Measurements from ENCODE around the gene OR6K3. TPM values are rescaled to one million over a fixed set of nuclear protein-coding genes. Genes with fewer than 3 reads are reported as not detected.

The OR6K3 gene
- total and polyA plus RNA-seq, 2 donors (not counting 1 experiment from before 2014, with no cell fraction given) = not detected

DNA sequence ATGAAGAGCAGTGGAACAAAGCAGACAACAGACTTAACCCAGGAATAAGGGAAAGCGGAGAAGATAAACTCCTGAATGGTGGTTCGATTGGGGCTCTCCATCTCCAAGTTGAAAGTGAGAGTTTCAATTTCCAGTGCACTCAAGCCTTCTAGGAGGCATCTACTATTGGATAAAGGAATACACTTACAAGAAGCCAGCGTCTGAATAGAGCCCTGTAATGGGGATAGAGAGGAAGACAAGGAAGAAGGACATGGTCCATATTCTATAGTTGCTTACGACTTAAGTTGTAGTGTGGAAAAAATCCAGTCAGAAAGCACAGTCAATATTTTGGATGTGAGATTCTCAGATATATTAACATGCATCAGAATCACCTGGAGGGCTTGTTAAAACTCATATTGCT is 20.0 kb downstream of the OR6K3 start, which contains the start of gene OR6K2:
Gene OR6K2 (minus strand): TSS at position 101 of the 400 bp plus-strand sequence. CDS start 0 bp downstream, at position 101.
- Histone ChIP-seq H3K9me3 (ENCODE audit: control insufficient read depth, insufficient read depth, low read depth, low read length) (no peaks in the 10 kb centered on the region), H3K79me2 (ENCODE audit: control insufficient read depth, insufficient read depth, low read length) (no peaks in the 10 kb centered on the region), H4K20me1 (ENCODE audit: control insufficient read depth, extremely low read depth, insufficient read depth, low read length) (no peaks in the 10 kb centered on the region), H3K4me2 (ENCODE audit: extremely low read depth, insufficient read depth, low read length) (no peak within 1 kb of the TSS), H3K27ac (ENCODE audit: insufficient read depth, low read length) (no peak within 1 kb of the TSS), H2AFZ (ENCODE audit: low read length) (no peak within 1 kb of the TSS), H3K36me3 (ENCODE audit: control insufficient read depth, insufficient read depth, low read length) (no peaks in the 10 kb centered on the region), H3K4me3 (replicated peaks in 1 of 4; ENCODE audit: control extremely low read depth in 1 of 4, insufficient read depth in 1 of 4, low read depth in 3 of 4, low read length in 4 of 4) (no peak within 1 kb of the TSS), H3K27me3 (ENCODE audit: control insufficient read depth, insufficient read depth, low read length) (no peaks in the 10 kb centered on the region), H3K4me1 (ENCODE audit: control insufficient read depth, extremely low read depth, insufficient read depth, low read length) (no peaks in the 10 kb centered on the region), H3K9ac (ENCODE audit: insufficient read depth, low read length) (no peak within 1 kb of the TSS)
- DNase-seq (ENCODE audit: low read depth in 2 of 2) = no peak
- TF ChIP-seq, protein P1, sequence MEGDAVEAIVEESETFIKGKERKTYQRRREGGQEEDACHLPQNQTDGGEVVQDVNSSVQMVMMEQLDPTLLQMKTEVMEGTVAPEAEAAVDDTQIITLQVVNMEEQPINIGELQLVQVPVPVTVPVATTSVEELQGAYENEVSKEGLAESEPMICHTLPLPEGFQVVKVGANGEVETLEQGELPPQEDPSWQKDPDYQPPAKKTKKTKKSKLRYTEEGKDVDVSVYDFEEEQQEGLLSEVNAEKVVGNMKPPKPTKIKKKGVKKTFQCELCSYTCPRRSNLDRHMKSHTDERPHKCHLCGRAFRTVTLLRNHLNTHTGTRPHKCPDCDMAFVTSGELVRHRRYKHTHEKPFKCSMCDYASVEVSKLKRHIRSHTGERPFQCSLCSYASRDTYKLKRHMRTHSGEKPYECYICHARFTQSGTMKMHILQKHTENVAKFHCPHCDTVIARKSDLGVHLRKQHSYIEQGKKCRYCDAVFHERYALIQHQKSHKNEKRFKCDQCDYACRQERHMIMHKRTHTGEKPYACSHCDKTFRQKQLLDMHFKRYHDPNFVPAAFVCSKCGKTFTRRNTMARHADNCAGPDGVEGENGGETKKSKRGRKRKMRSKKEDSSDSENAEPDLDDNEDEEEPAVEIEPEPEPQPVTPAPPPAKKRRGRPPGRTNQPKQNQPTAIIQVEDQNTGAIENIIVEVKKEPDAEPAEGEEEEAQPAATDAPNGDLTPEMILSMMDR (conservative IDR thresholded peaks at IDR 0.05 in 1 of 2, IDR thresholded peaks at IDR 0.05 in 1 of 2; ENCODE audit: low read depth in 1 of 2, low read length in 2 of 2) = no peak
- TF ChIP-seq EZH2 (IDR thresholded peaks at IDR 0.05; ENCODE audit: low read length, missing control alignments) = no peak

DNA sequence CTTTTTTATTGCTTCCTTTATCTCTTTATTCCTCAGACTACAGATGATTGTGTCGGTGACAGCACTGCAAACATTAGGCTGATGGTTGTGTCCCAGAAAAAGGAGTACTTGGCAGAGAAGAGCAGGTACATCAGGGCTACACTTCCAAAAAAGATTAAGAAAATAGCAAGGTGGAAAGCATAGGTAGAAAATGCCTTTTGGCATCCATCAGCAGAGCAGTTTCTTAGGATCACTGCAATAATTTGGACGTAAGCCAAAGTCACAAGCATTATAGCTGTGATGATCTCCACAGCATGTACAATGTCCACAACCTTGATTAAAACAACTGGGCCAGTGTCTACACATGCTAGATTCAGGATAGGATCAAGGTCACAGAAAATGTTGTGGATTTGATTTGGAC is 25.9 kb downstream of the OR6K3 start:
- Histone ChIP-seq H3K4me2 (ENCODE audit: extremely low read depth, insufficient read depth, low read length) (no peak overlapping the region), H4K20me1 (ENCODE audit: control insufficient read depth, extremely low read depth, insufficient read depth, low read length) (no peaks in the 10 kb centered on the region), H3K9ac (ENCODE audit: insufficient read depth, low read length) (no peak overlapping the region), H3K79me2 (ENCODE audit: control insufficient read depth, insufficient read depth, low read length) (no peaks in the 10 kb centered on the region), H3K4me1 (ENCODE audit: control insufficient read depth, extremely low read depth, insufficient read depth, low read length) (no peaks in the 10 kb centered on the region), H3K36me3 (ENCODE audit: control insufficient read depth, insufficient read depth, low read length) (no peaks in the 10 kb centered on the region), H3K27ac (ENCODE audit: insufficient read depth, low read length) (no peak overlapping the region), H3K9me3 (ENCODE audit: control insufficient read depth, insufficient read depth, low read depth, low read length) (no peaks in the 10 kb centered on the region), H2AFZ (ENCODE audit: low read length) (no peak overlapping the region), H3K4me3 (replicated peaks in 1 of 4; ENCODE audit: control extremely low read depth in 1 of 4, insufficient read depth in 1 of 4, low read depth in 3 of 4, low read length in 4 of 4) (no peak overlapping the region), H3K27me3 (ENCODE audit: control insufficient read depth, insufficient read depth, low read length) (no peaks in the 10 kb centered on the region)
- DNase-seq (ENCODE audit: low read depth in 2 of 2) = no peak
- TF ChIP-seq EZH2 (IDR thresholded peaks at IDR 0.05; ENCODE audit: low read length, missing control alignments) = no peak
- TF ChIP-seq, protein P1 (conservative IDR thresholded peaks at IDR 0.05 in 1 of 2, IDR thresholded peaks at IDR 0.05 in 1 of 2; ENCODE audit: low read depth in 1 of 2, low read length in 2 of 2) = no peak

DNA sequence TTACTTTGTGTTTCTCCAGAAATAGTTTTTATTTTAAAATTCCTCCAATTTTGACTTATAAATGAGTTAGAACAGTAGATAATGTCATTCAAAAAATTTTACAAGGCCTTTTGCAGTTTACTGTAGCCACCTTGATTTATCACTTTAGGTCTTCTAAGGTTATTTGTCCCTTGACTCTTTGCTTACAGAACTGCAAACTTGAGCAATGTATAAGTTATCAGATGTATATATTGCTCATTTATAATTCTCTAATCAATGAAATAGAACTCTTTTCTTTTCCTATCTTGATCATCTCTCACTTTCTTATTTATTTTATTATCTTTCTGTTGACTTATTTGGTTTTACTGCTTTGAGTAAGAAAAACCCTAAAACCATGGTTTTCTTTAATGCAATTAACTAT is 28.2 kb downstream of the OR6K3 start:
- Histone ChIP-seq H4K20me1 (ENCODE audit: control insufficient read depth, extremely low read depth, insufficient read depth, low read length) (no peaks in the 10 kb centered on the region), H3K4me1 (ENCODE audit: control insufficient read depth, extremely low read depth, insufficient read depth, low read length) (no peaks in the 10 kb centered on the region), H3K9me3 (ENCODE audit: control insufficient read depth, insufficient read depth, low read depth, low read length) (no peaks in the 10 kb centered on the region), H3K27me3 (ENCODE audit: control insufficient read depth, insufficient read depth, low read length) (no peaks in the 10 kb centered on the region), H3K4me3 (replicated peaks in 1 of 4; ENCODE audit: control extremely low read depth in 1 of 4, insufficient read depth in 1 of 4, low read depth in 3 of 4, low read length in 4 of 4) (no peak overlapping the region), H2AFZ (ENCODE audit: low read length) (no peak overlapping the region), H3K4me2 (ENCODE audit: extremely low read depth, insufficient read depth, low read length) (no peak overlapping the region), H3K36me3 (ENCODE audit: control insufficient read depth, insufficient read depth, low read length) (no peaks in the 10 kb centered on the region), H3K9ac (ENCODE audit: insufficient read depth, low read length) (no peak overlapping the region), H3K79me2 (ENCODE audit: control insufficient read depth, insufficient read depth, low read length) (no peaks in the 10 kb centered on the region), H3K27ac (ENCODE audit: insufficient read depth, low read length) (no peak overlapping the region)
- TF ChIP-seq, protein P1 (conservative IDR thresholded peaks at IDR 0.05 in 1 of 2, IDR thresholded peaks at IDR 0.05 in 1 of 2; ENCODE audit: low read depth in 1 of 2, low read length in 2 of 2) = no peak
- no peak for TF ChIP-seq EZH2 (IDR thresholded peaks at IDR 0.05; ENCODE audit: low read length, missing control alignments)
- no peak for DNase-seq (ENCODE audit: low read depth in 2 of 2)
